ENCODE results near the gene AACS. TPM values are rescaled to one million over a fixed set of nuclear protein-coding genes. Genes with fewer than 3 reads are reported as not detected.

The AACS gene
- total and polyA plus RNA-seq, 2 experiments from 2014 or later: 32.2 to 36.8 TPM

DNA sequence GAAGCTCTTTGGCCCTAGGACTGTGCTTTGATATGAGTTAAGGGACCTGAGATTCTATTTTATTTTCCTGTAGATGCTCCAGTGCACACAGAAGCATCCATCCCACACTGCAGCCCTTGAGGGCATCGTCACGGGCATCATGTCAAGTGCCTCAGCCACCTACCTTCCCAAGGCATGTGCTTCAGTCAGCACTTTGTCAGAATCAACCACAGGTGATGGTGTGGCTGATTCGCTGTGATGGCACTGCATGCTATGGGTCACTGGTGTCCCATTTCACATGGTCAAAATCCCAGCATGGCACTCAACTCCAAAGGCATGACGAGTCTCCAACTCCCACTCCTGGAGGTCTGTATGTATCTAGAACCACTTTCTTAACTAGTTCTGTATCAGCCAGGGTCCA lies 100.8 kb downstream of the AACS start:
- no peak for DNase-seq (ENCODE audit: low read depth in 1 of 2, low spot score in 1 of 2)
- H3K4me3 ChIP-seq: no peak overlapping the region
- TF ChIP-seq, protein P1, sequence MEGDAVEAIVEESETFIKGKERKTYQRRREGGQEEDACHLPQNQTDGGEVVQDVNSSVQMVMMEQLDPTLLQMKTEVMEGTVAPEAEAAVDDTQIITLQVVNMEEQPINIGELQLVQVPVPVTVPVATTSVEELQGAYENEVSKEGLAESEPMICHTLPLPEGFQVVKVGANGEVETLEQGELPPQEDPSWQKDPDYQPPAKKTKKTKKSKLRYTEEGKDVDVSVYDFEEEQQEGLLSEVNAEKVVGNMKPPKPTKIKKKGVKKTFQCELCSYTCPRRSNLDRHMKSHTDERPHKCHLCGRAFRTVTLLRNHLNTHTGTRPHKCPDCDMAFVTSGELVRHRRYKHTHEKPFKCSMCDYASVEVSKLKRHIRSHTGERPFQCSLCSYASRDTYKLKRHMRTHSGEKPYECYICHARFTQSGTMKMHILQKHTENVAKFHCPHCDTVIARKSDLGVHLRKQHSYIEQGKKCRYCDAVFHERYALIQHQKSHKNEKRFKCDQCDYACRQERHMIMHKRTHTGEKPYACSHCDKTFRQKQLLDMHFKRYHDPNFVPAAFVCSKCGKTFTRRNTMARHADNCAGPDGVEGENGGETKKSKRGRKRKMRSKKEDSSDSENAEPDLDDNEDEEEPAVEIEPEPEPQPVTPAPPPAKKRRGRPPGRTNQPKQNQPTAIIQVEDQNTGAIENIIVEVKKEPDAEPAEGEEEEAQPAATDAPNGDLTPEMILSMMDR (IDR thresholded peaks at IDR 0.05; ENCODE audit: low read depth, low read length): no peak

DNA sequence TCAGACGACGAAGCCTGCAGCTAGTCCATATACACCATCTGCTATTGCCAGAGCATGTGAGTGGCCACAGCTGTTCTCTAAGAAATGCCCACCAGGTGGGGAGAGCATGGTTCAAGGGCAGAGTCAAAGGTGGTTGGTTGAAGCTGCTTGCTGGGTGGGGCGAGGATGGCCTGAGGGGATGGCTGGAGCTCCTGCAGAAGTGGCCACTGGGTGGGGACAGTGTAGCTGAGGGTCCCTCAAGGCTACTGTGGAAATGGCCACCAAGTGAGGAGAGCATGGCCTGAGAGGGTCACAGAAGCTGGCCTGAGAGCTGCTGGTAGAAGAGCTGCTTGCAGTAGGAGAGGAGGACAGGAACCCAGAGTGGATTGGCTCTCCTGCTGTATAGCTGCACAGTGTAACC lies 102.4 kb downstream of the AACS start:
- peaks cover 9% of the 10 kb centered on the region for H3K4me1 ChIP-seq (ENCODE audit: low read depth)
- H3K27ac ChIP-seq: no peak overlapping the region
- no peak for DNase-seq (ENCODE audit: low read depth in 1 of 2, low spot score in 1 of 2)
- no peaks in the 10 kb centered on the region for H3K36me3 ChIP-seq
- TF ChIP-seq, protein P1 (IDR thresholded peaks at IDR 0.05; ENCODE audit: low read depth, low read length): no peak
- H3K9me3 ChIP-seq (ENCODE audit: low read depth): no peaks in the 10 kb centered on the region
- no peaks in the 10 kb centered on the region for H3K27me3 ChIP-seq
- no peak overlapping the region for H3K4me3 ChIP-seq

More for the DNA sequence above, 100.8 kb downstream of the AACS start:
- Histone ChIP-seq H3K4me1 (ENCODE audit: low read depth) (no peaks in the 10 kb centered on the region), H3K27ac (no peak overlapping the region), H3K36me3 (no peaks in the 10 kb centered on the region), H3K9me3 (ENCODE audit: low read depth) (no peaks in the 10 kb centered on the region), H3K27me3 (no peaks in the 10 kb centered on the region)

- no peaks in the 10 kb centered on the region for H3K9me3 ChIP-seq (ENCODE audit: low read depth)
- no peaks in the 10 kb centered on the region for H3K36me3 ChIP-seq
- no peaks in the 10 kb centered on the region for H3K27me3 ChIP-seq
- no peak overlapping the region for H3K4me3 ChIP-seq
- H3K27ac ChIP-seq: no peak overlapping the region
- TF ChIP-seq, protein P1 (IDR thresholded peaks at IDR 0.05; ENCODE audit: low read depth, low read length): no peak
- no peak for DNase-seq (ENCODE audit: low read depth in 1 of 2, low spot score in 1 of 2)
- H3K4me1 ChIP-seq (ENCODE audit: low read depth): peaks cover 11% of the 10 kb centered on the region
Measured at GRCh38 chr12:125169451-125169850, 104.2 kb downstream of the AACS start.

- Histone ChIP-seq H3K36me3 (no peaks in the 10 kb centered on the region), H3K27ac (no peak overlapping the region), H3K27me3 (no peaks in the 10 kb centered on the region), H3K4me1 (ENCODE audit: low read depth) (peaks cover 11% of the 10 kb centered on the region), H3K9me3 (ENCODE audit: low read depth) (no peaks in the 10 kb centered on the region), H3K4me3 (no peak overlapping the region)
- TF ChIP-seq, protein P1 (IDR thresholded peaks at IDR 0.05; ENCODE audit: low read depth, low read length): no peak
- DNase-seq (ENCODE audit: low read depth in 1 of 2, low spot score in 1 of 2): no peak
Measured at GRCh38 chr12:125169870-125170269, 104.6 kb downstream of the AACS start.

GRCh38 chr12:125171267-125171666 lies 106.0 kb downstream of the AACS start:
- no peak overlapping the region for H3K27ac ChIP-seq
- H3K4me3 ChIP-seq: no peak overlapping the region
- H3K4me1 ChIP-seq (ENCODE audit: low read depth): peaks cover 11% of the 10 kb centered on the region
- no peaks in the 10 kb centered on the region for H3K9me3 ChIP-seq (ENCODE audit: low read depth)
- TF ChIP-seq, protein P1 (IDR thresholded peaks at IDR 0.05; ENCODE audit: low read depth, low read length): no peak
- no peaks in the 10 kb centered on the region for H3K36me3 ChIP-seq
- no peaks in the 10 kb centered on the region for H3K27me3 ChIP-seq
- DNase-seq (ENCODE audit: low read depth in 1 of 2, low spot score in 1 of 2): no peak

Measured in cardiac muscle cell (in vitro differentiated cells and primary cell).